Activated CD4-positive, alpha-beta T cell treated with anti-CD3 and anti-CD28 coated beads, Interleukin-2, amount 10 ng/mL, durations not matched to agents 24 days and 14 days (primary cell): ENCODE results near the gene GLYATL2. TPM values are rescaled to one million over a fixed set of nuclear protein-coding genes. Genes with fewer than 3 reads are reported as not detected.

Source experiments
- total RNA-seq: library from RNA; stranded (reverse); gene quantifications from 2 replicates; pipeline ENCODE4 v1.2.3, GENCODE V29; 2022

Gene GLYATL2
- total RNA-seq, 1 donor from 2014 or later = not detected

Other genes with a start within 250 kb of the GLYATL2 start
- gene CNTF, start 222.0 kb downstream of the GLYATL2 start, total RNA-seq = 3.4 and 3.9 TPM in 2 replicates
- not detected in 2 replicates for gene GLYAT, start 112.8 kb downstream of the GLYATL2 start, total RNA-seq
- not detected in 2 replicates for gene GLYATL1, start 94.8 kb upstream of the GLYATL2 start, total RNA-seq
- not detected in 2 replicates for gene GLYATL1B, start 241.6 kb upstream of the GLYATL2 start, total RNA-seq